SU-DHL-6 (cell line): Measurements from ENCODE around the gene KIFC3.

Experiments
- H2AFZ ChIP-seq: fragments of 200-600 bp; sonication (generic); 2 replicates; pipeline ENCODE4 v1.6.1; 2014; ENCODE audit warnings: low read depth, mild to moderate bottlenecking, moderate library complexity, mixed read lengths, antibody characterized with exemption, low read length; ENCODE audit not compliant: severe bottlenecking
- H3F3A ChIP-seq: fragments of 200-600 bp; shearing (Covaris generic); 2 replicates; pipeline ENCODE4 v1.6.0; 2016; ENCODE audit warnings: antibody characterized with exemption, mild to moderate bottlenecking; ENCODE audit not compliant: insufficient read depth
- H3K27ac ChIP-seq: fragments of 200-600 bp; sonication (generic); 2 replicates; pipeline ENCODE4 v1.5.1; 2016; ENCODE audit warnings: low read depth, mild to moderate bottlenecking, low read length, moderate library complexity, mixed read lengths
- H3K27me3 ChIP-seq: fragments of 200-600 bp; sonication (generic), shearing (Covaris generic); 2 replicates; pipeline ENCODE4 v1.6.0; 2014; ENCODE audit warnings: mild to moderate bottlenecking, low read length
- H3K36me3 ChIP-seq: fragments of 200-600 bp; sonication (generic); 2 replicates; pipeline ENCODE4 v1.6.1; 2014; ENCODE audit warnings: mild to moderate bottlenecking, low read length, mixed read lengths
- H3K4me2 ChIP-seq: fragments of 300-600, 200-600 bp; shearing (Covaris generic), sonication (generic); 2 replicates; pipeline ENCODE4 v1.6.0; 2014; ENCODE audit warnings: low read length, low read depth, mild to moderate bottlenecking; ENCODE audit not compliant: poor library complexity, severe bottlenecking
- H3K4me3 ChIP-seq: fragments of 200-600 bp; sonication (generic); 2 replicates; pipeline ENCODE4 v1.5.1; 2014; ENCODE audit warnings: antibody characterized with exemption, low read length, mild to moderate bottlenecking, mixed read lengths; ENCODE audit not compliant: insufficient read depth, poor library complexity, severe bottlenecking
- H3K79me2 ChIP-seq: fragments of 200-600 bp; sonication (generic); 2 replicates; pipeline ENCODE4 v1.6.1; 2014; ENCODE audit warnings: mild to moderate bottlenecking, low read length, moderate library complexity; ENCODE audit not compliant: insufficient read depth
- H3K9ac ChIP-seq: fragments of 200-600 bp; sonication (generic); 2 replicates; pipeline ENCODE4 v1.7.0; 2014; ENCODE audit warnings: mild to moderate bottlenecking, low read length
- H3K9me2 ChIP-seq: fragments of 200-600 bp; sonication (generic); replicated peaks from 2 replicates; pipeline ENCODE4 v1.6.1; 2014; ENCODE audit warnings: low read length; ENCODE audit not compliant: insufficient read depth
- H3K9me3 ChIP-seq: fragments of 200-600 bp; sonication (generic); 2 replicates; pipeline ENCODE4 v1.6.1; 2014; ENCODE audit warnings: low read length, mixed read lengths; ENCODE audit not compliant: insufficient read depth
- H4K20me1 ChIP-seq: fragments of 200-600 bp; sonication (generic); 2 replicates; pipeline ENCODE4 v1.6.1; 2014; ENCODE audit warnings: low read depth, mild to moderate bottlenecking, antibody characterized with exemption, low read length, moderate library complexity, mixed read lengths
- CTCF ChIP-seq: fragments of 200-600 bp; sonication (generic); IDR thresholded peaks from one replicate; pipeline ENCODE4 v1.5.1; 2017; ENCODE audit warnings: antibody characterized with exemption, mild to moderate bottlenecking, low read length, moderate library complexity; ENCODE audit not compliant: insufficient read depth, poor library complexity, severe bottlenecking
- EZH2phosphoT487 ChIP-seq: fragments of 200-600 bp; sonication (generic), shearing (Covaris generic); conservative IDR thresholded peaks from 2 replicates; pipeline ENCODE4 v1.6.1; 2018; ENCODE audit warnings: mild to moderate bottlenecking, antibody characterized with exemption, low read length, moderate library complexity, mixed read lengths

Gene KIFC3

DNA sequence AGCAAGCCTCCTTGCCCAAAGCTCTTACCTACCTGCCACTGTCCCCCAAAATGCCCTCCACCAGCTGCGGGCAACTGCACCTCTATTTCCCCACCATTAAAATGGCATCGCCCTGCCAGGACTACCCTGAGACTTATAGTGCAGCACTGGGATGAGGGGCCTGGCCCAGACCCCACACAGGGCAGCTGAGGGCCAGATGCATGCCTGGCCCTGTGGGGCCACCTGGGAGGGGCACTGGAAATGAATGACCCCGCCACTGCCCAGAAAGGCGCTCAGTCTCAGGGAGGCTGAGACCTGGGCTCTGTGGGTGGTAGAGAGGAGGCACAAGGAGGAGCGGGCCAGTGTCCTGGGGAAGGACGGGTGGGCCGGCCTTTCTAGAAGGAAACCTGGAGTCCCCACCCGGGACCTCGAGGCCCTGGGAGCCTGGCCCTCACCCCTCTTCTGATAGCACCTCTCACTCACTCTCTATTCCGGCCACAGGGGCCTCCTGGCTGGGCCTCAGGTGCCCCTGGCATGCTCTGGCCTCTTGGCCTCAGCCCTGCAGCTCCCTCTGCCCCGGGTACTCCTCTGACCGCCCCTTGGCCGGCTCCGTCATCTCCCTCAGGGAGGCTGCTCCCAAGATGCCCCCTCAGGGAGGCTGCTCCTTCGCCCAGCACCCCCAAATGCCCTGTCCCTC, 39.8 kb downstream of the KIFC3 start:
- H3K36me3 ChIP-seq = no peaks in the 10 kb centered on the region
- no peak overlapping the region for H3K4me3 ChIP-seq
- H3F3A ChIP-seq = no peaks in the 10 kb centered on the region
- H3K79me2 ChIP-seq = no peaks in the 10 kb centered on the region
- H3K4me2 ChIP-seq = no peak overlapping the region
- TF ChIP-seq EZH2phosphoT487 = no peak
- TF ChIP-seq CTCF = no peak
- H3K27me3 ChIP-seq = no peaks in the 10 kb centered on the region
- no peaks in the 10 kb centered on the region for H3K9me3 ChIP-seq
- H3K9ac ChIP-seq = no peak overlapping the region
- H3K27ac ChIP-seq = no peak overlapping the region
- no peaks in the 10 kb centered on the region for H4K20me1 ChIP-seq
- H3K9me2 ChIP-seq = no peaks in the 10 kb centered on the region
- no peak overlapping the region for H2AFZ ChIP-seq

DNA sequence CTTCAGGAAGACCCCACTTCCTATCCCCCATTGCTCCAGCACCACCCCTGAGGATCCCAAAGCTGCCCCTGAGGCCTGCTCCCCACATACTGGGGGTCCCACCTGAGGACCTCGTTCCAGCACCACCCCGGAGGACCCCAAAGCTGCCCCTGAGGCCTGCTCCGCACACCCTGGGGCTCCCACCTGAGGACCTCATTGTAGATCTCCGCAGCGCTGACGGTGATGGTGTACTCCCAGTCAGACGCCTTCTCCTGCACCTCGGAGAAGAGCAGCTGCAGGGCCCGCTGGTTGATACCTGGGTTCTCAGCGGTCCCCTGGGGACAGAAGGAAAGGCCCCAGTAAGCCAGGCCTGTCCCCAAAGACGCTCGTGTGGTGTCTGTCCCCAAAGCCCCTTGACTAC, 40.3 kb downstream of the KIFC3 start:
- no peaks in the 10 kb centered on the region for H3K36me3 ChIP-seq
- no peaks in the 10 kb centered on the region for H3F3A ChIP-seq
- no peak overlapping the region for H3K9ac ChIP-seq
- no peaks in the 10 kb centered on the region for H3K27me3 ChIP-seq
- no peaks in the 10 kb centered on the region for H3K79me2 ChIP-seq
- H3K9me2 ChIP-seq = no peaks in the 10 kb centered on the region
- H3K4me3 ChIP-seq = no peak overlapping the region
- H2AFZ ChIP-seq = no peak overlapping the region
- no peak overlapping the region for H3K4me2 ChIP-seq
- no peaks in the 10 kb centered on the region for H3K9me3 ChIP-seq
- no peak for TF ChIP-seq CTCF
- no peak for TF ChIP-seq EZH2phosphoT487
- H3K27ac ChIP-seq = no peak overlapping the region
- H4K20me1 ChIP-seq = no peaks in the 10 kb centered on the region

DNA sequence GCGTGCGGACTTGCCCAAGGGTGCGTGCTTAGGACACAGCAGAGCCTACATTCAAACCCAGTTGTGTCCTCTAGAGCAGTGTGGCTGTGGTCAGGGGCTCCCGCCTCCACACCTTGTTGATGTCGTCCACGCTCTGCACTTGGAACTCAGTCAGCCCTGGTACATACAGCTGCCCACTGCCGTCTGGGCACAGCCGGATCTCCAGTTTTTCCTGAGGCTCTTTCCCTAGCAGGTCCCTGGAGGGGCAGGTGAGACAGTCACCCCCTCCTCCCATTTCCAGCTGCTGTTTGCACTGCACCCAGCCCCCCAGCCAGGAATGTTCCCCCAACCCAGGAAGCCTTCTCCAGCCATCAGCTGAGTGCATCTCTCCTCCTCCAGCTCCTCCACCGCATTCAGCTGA, 41.0 kb downstream of the KIFC3 start:
- no peaks in the 10 kb centered on the region for H3K36me3 ChIP-seq
- H3K9me3 ChIP-seq = no peaks in the 10 kb centered on the region
- no peaks in the 10 kb centered on the region for H3K9me2 ChIP-seq
- no peaks in the 10 kb centered on the region for H4K20me1 ChIP-seq
- no peaks in the 10 kb centered on the region for H3K79me2 ChIP-seq
- H3K27me3 ChIP-seq = no peaks in the 10 kb centered on the region
- no peak overlapping the region for H3K4me2 ChIP-seq
- H3K9ac ChIP-seq = no peak overlapping the region
- H3F3A ChIP-seq = no peaks in the 10 kb centered on the region
- H2AFZ ChIP-seq = no peak overlapping the region
- H3K27ac ChIP-seq = no peak overlapping the region
- TF ChIP-seq EZH2phosphoT487 (no peak), CTCF (no peak)
- no peak overlapping the region for H3K4me3 ChIP-seq
